ENCODE results near the gene CHKB.

Gene CHKB

GRCh38 chr22:50575426-50575941, 7.2 kb downstream of the CHKB start:
- no peak overlapping the region for H3K4me3 ChIP-seq (ENCODE audit: low read length)
- no peak for DNase-seq (ENCODE audit: low read depth)
- TF ChIP-seq, protein P1, sequence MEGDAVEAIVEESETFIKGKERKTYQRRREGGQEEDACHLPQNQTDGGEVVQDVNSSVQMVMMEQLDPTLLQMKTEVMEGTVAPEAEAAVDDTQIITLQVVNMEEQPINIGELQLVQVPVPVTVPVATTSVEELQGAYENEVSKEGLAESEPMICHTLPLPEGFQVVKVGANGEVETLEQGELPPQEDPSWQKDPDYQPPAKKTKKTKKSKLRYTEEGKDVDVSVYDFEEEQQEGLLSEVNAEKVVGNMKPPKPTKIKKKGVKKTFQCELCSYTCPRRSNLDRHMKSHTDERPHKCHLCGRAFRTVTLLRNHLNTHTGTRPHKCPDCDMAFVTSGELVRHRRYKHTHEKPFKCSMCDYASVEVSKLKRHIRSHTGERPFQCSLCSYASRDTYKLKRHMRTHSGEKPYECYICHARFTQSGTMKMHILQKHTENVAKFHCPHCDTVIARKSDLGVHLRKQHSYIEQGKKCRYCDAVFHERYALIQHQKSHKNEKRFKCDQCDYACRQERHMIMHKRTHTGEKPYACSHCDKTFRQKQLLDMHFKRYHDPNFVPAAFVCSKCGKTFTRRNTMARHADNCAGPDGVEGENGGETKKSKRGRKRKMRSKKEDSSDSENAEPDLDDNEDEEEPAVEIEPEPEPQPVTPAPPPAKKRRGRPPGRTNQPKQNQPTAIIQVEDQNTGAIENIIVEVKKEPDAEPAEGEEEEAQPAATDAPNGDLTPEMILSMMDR (conservative IDR thresholded peaks at IDR 0.05; ENCODE audit: low read length), result no peak

GRCh38 chr22:50574383-50574755, 8.3 kb downstream of the CHKB start:
- H3K4me3 ChIP-seq (ENCODE audit: low read length), result no peak overlapping the region
- no peak for DNase-seq (ENCODE audit: low read depth)
- TF ChIP-seq, protein P1 (conservative IDR thresholded peaks at IDR 0.05; ENCODE audit: low read length), result no peak

DNA sequence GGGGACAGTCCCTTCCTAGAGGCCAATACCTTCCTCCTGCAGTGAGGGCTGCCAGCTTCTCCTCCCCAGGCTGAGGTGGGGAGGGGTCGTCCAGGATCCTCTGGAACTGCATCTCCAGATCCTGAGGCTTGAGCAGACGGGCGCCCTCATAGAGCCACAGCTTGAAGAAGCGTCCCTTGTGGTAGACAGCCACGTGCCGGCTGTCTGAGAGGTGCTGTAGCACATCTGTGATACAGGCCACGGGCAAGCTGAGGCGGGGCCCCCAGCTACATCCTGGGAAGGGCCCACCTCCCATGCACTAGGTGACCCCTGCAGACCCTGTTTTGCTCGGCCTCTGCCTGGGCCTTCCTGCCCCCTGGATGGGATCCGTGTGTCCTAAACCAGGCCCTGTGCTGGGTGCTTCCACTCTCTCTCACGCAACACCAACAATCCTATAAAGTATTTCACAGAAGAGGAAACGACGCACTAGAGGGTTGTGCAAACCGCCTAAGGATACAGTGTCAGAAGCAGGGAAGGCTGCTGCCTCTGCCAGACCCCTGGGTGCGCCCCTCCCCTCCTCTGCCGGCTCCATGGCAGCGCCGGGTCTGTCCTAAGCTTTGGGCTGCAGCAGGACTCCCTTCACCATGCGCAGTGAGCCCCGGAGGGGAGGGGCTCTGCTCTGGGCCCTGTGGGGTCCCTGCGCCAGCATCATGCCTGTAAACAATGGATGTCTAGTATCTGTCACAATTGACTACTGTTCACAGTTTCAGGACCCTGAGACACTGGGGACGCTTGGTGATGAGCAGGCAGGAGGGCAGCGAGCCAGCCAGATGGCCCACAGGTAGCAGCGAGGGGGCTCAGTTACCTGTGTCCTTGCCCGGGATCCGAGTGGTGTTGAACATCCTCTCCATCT, 8.9 kb downstream of the CHKB start:
- TF ChIP-seq, protein P1 (conservative IDR thresholded peaks at IDR 0.05; ENCODE audit: low read length), result no peak
- no peak for DNase-seq (ENCODE audit: low read depth)
- no peak overlapping the region for H3K4me3 ChIP-seq (ENCODE audit: low read length)

DNA sequence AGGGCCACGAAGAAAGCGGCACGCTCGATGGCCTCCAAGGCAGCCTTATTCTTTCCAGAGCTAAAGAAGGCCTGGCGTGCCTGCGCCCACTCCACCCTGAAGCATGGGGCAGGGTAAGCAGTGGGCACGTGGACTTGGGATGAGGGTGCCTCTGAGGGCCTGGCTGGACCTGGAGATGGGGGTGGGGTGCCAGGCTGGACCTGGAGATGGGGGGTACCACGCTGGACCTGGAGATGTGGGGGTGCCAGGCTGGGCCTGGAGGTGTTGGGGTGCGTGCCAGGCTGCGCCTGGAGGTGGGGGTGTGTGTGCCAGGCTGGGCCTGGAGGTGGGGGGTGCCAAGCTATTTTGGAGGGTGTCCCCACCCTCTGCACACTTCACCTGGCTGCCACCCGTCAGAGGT, 9.7 kb downstream of the CHKB start:
- TF ChIP-seq, protein P1 (conservative IDR thresholded peaks at IDR 0.05; ENCODE audit: low read length), result no peak
- H3K4me3 ChIP-seq (ENCODE audit: low read length), result no peak overlapping the region
- no peak for DNase-seq (ENCODE audit: low read depth)

DNA sequence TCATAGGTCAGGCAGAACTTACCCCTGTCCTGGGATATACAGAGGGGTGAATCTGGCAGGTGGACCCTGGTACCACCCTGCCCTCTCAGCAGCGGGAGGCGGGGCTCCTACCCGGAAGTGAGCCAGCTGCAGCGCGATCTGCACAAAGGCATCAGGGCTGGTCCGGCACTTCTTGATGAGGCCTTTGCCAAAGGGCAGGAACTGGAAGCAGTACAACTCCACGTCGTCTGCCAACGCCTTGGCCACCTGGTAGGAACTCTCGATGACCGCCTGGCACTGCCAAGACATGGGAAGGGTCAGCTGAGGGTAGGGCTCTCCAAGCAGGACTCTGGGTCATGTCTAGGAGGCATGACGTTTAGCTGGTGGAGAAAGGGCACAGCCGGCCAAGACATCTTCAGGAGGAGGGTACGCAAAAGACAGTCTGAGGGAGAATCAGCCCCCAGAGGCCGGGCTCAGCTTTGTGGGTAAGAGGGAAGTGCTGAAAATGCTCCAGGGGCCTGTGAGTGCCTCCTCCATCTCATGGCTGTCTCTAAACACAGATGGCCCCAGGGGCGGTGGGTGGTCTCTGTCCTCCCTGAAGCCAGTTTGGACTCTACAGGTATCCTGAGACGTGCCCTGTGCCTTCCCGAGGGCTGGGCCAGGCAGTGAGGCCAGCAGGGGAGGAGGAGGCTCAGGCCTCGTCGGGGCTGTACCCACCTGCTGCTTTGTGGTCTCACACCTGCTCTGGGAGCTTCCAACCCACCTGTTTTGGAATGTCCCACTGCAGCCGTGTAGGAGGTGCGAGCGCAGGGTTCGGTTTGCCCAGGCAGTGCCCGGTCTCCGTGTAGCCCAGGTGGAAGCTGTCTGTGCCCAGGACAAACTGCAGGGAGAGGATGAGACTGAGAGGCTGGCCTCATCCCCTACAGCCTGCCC, 11.1 kb downstream of the CHKB start:
- TF ChIP-seq, protein P1 (conservative IDR thresholded peaks at IDR 0.05; ENCODE audit: low read length), result no peak
- H3K4me3 ChIP-seq (ENCODE audit: low read length), result no peak overlapping the region
- DNase-seq (ENCODE audit: low read depth), result no peak

- DNase-seq (ENCODE audit: low read depth), result no peak
These were observed 11.8 kb downstream of the CHKB start for GRCh38 chr22:50570861-50571260.

More at GRCh38 chr22:50570861-50571260, 11.8 kb downstream of the CHKB start:
- TF ChIP-seq, protein P1 (conservative IDR thresholded peaks at IDR 0.05; ENCODE audit: low read length), result no peak
- no peak overlapping the region for H3K4me3 ChIP-seq (ENCODE audit: low read length)
